Esophagus (tissue), 2 donors: ENCODE data around the gene CHMP6. TPM values are rescaled to one million over a fixed set of nuclear protein-coding genes. Genes with fewer than 3 reads are reported as not detected.

Source experiments
- H3K27ac ChIP-seq, 2 donors: one replicate each; pipeline ENCODE4 v1.5.1; 2013; ENCODE audit warnings: low read depth in 2 of 2, mild to moderate bottlenecking in 2 of 2, inconsistent platforms in 1 of 2, low read length in 1 of 2, moderate library complexity in 1 of 2
- H3K27me3 ChIP-seq, 2 donors: one replicate each; pipeline ENCODE4 v1.6.1; 2013; ENCODE audit warnings: low read length in 2 of 2, control low read depth in 1 of 2, mild to moderate bottlenecking in 1 of 2; ENCODE audit not compliant: insufficient read depth in 2 of 2, control insufficient read depth in 1 of 2
- H3K36me3 ChIP-seq, 2 donors: one replicate each; pipeline ENCODE4 v1.6.1; 2013; ENCODE audit warnings: low read length in 1 of 2; ENCODE audit not compliant: control insufficient read depth in 2 of 2, insufficient read depth in 2 of 2
- H3K4me1 ChIP-seq, 2 donors: one replicate each; pipeline ENCODE4 v1.6.1; 2013; ENCODE audit warnings: low read length in 1 of 2; ENCODE audit not compliant: control insufficient read depth in 2 of 2, insufficient read depth in 2 of 2
- H3K4me3 ChIP-seq, 2 donors: one replicate each; pipeline ENCODE4 v1.5.1; 2013; ENCODE audit warnings: low read length in 2 of 2, mild to moderate bottlenecking in 2 of 2, low read depth in 1 of 2, moderate library complexity in 1 of 2
- H3K9me3 ChIP-seq, 2 donors: one replicate each; pipeline ENCODE4 v1.6.1; 2013; ENCODE audit warnings: mild to moderate bottlenecking in 2 of 2, low read depth in 1 of 2, low read length in 1 of 2, moderate library complexity in 1 of 2; ENCODE audit not compliant: control insufficient read depth in 2 of 2, insufficient read depth in 1 of 2
- WGBS, 2 donors: extraction: QIAGEN DNeasy Blood & Tissue Kit; methylation state at CpG; one replicate each; pipeline ENCODE4 v1.1.7; 2013; 5-methylcytosine and 5-hydroxymethylcytosine counted together
- polyA plus RNA-seq, 2 donors: library from polyadenylated mRNA; stranded (reverse); fragments of 200-250 nt; gene quantifications; one replicate each; pipeline ENCODE4 v1.2.3, GENCODE V29; 2013
- donor health status: healthy with polysubstance abuse.
- donor health status: Bipolar disorder and iron deficiency.

The CHMP6 gene
- polyA plus RNA-seq, 2 donors = 21.5 to 26.7 TPM

DNA sequence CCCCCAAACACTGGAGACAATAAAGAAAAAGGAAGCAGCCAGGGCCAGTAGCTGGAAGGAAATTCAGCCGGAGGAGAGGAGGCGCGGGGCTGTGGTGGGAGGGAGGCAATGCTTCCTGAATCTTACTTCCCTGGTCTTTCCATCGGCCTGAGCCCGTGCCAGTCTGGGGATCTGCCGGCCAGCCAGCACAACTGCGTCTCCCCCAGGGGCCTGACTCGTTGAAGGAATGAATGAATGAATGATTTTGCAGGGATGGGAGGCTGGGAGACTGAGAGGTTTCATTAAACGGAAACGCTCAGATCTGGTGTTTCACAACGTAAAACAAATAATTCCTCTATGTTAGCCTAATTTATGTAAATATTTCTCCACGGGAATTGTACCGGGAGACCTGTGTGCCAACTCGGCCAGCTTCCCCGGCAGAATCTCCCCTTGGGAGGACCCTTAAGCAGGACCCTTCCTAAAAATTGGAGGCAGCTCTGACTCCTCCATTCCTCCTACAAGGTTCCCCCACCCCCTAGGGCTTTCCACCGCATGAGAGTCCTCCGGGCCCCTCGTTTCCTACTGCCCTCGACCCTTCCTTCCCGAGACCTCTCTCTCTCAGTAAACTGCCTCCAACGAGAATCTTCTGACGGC is 42.0 kb downstream of the CHMP6 start:
- 20 to 23% methylated on average over 22 of the region's 22 CpGs for WGBS, 2 donors
- peaks cover 2 to 11% of the 10 kb centered on the region in 2 donors for H3K4me1 ChIP-seq
- H3K9me3 ChIP-seq = no peaks in the 10 kb centered on the region

GRCh38 chr17:81034168-81034777 is 42.6 kb downstream of the CHMP6 start:
- peak overlapping the region; percentile 47 to 91 for H3K4me3 ChIP-seq
- 1 to 2% methylated on average over 37 to 49 of the region's 49 CpGs for WGBS, 2 donors
- H3K36me3 ChIP-seq = peaks cover 0 to 18% of the 10 kb centered on the region in 2 donors
- H3K27me3 ChIP-seq = no peaks in the 10 kb centered on the region
- H3K4me1 ChIP-seq = peaks cover 2 to 17% of the 10 kb centered on the region in 2 donors
- H3K27ac ChIP-seq = no peak overlapping the region
- H3K9me3 ChIP-seq = no peaks in the 10 kb centered on the region

More for the DNA sequence above, 42.0 kb downstream of the CHMP6 start:
- peaks cover 0 to 12% of the 10 kb centered on the region in 2 donors for H3K36me3 ChIP-seq
- peaks cover 0 to 1% of the 10 kb centered on the region in 2 donors for H3K27me3 ChIP-seq
- peak overlapping the region; percentile 47 to 91 for H3K4me3 ChIP-seq
- no peak overlapping the region for H3K27ac ChIP-seq

DNA sequence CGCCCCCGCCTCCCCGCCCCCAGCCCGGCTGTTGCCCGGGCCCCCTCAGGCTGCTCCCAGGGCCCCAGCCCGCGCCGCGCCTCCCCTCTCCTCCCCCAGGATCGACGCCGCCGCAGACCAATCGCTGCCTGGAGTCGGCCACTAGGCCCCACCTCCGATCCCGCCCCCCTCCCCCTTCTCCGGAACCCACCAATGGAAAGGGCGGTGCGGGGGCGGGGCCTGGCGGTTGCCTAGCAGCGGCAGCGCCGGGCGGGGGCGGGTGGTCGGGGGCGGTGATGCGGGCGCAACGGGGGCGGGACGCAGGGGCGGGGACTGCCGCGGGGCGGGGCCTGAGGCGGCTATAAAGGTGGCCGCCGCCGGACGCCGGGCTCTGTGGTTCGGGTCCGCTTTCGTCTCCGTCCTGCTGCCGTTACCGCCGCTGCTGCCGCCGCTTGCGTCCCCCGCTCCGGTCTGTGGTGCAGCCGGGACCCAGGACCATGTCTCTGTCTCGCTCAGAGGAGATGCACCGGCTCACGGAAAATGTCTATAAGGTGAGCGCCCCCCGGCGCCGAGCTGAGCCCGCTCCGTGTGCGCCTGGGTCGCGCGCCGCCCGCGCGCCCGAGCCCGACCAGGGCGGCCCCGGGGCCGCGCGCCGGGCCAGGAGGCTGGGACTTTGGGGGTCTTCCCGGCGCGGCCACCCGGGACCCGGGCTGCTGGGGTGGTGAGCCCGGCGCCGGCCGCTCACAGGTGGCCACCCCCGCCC is 43.3 kb downstream of the CHMP6 start, which contains the start of gene BAIAP2:
TSS of gene BAIAP2 (plus strand) at position 373 of the 742 bp plus-strand sequence. CDS start at position 477, 104 bp downstream.
- Histone ChIP-seq H3K4me1 (peaks cover 3 to 24% of the 10 kb centered on the region in 2 donors), H3K9me3 (no peaks in the 10 kb centered on the region), H3K27me3 (no peaks in the 10 kb centered on the region), H3K36me3 (peaks cover 0 to 20% of the 10 kb centered on the region in 2 donors), H3K27ac (peak within 1 kb of the TSS; percentile 81 to 91), H3K4me3 (peak within 1 kb of the TSS; percentile 69 to 91)
- WGBS, 2 donors = 0 to 1% methylated on average over 53 to 92 of the region's 92 CpGs

GRCh38 chr17:81035521-81036196 is 44.0 kb downstream of the CHMP6 start:
- Histone ChIP-seq H3K4me3 (peak overlapping the region; percentile 69 to 91), H3K27me3 (no peaks in the 10 kb centered on the region), H3K9me3 (no peaks in the 10 kb centered on the region), H3K4me1 (peaks cover 8 to 30% of the 10 kb centered on the region in 2 donors), H3K27ac (peak overlapping the region; percentile 81 to 91), H3K36me3 (peaks cover 0 to 20% of the 10 kb centered on the region in 2 donors)
- WGBS, 2 donors = 5 to 15% methylated on average over 41 to 66 of the region's 66 CpGs

GRCh38 chr17:81036197-81036941 is 44.7 kb downstream of the CHMP6 start:
- peaks cover 11 to 33% of the 10 kb centered on the region in 2 donors for H3K4me1 ChIP-seq
- peaks cover 0 to 20% of the 10 kb centered on the region in 2 donors for H3K36me3 ChIP-seq
- peak overlapping the region; percentile 81 to 91 for H3K27ac ChIP-seq
- H3K9me3 ChIP-seq = no peaks in the 10 kb centered on the region
- peak overlapping the region; percentile 69 to 91 for H3K4me3 ChIP-seq
- WGBS, 2 donors = 39 to 55% methylated on average over 24 of the region's 24 CpGs
- no peaks in the 10 kb centered on the region for H3K27me3 ChIP-seq

DNA sequence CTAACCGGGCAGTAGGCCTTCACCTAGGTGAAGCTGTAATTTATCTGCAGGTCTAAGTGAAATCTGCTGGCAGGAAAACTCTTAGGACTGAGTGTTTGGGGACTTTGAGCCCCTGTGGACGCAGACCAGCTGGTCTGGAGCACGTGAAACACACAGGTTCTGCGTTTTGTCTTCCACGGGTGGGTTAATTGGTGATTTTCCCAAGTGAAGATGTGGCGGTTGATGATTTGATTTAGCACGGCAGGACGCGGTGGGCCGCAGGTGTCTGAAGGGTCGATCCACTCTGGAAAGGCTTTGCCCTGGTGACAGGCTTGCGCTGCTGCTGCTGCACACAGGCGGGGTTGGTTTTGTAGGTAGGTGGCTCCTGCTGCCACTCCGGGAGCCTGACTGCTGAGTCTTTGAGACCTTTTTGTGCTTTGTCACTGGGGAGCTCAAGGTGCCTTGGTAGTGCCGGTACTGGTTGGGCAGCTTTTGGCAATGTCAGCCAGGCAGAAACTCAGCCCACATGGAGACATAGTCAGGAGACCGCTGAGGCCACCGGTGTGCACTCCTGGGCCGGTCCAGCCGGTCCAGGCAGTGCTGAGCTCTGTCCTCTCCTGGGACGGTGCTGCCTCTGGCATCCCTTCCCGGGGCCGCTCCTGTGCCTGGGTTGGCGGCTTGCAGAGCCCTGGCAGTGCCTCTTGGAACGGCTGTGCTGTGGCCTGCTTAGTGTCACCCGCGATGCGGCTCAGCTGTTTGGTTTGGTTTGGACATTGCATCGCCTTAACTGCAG is 45.6 kb downstream of the CHMP6 start:
- Histone ChIP-seq H3K36me3 (peaks cover 0 to 20% of the 10 kb centered on the region in 2 donors), H3K4me1 (peaks cover 11 to 33% of the 10 kb centered on the region in 2 donors), H3K27ac (peak overlapping the region; percentile 81 to 91), H3K9me3 (no peaks in the 10 kb centered on the region), H3K27me3 (no peaks in the 10 kb centered on the region), H3K4me3 (peak overlapping the region; percentile 69 to 91)
- WGBS, 2 donors = 50 to 51% methylated on average over 27 to 28 of the region's 28 CpGs

- H3K4me1 ChIP-seq = peaks cover 11 to 34% of the 10 kb centered on the region in 2 donors
- no peaks in the 10 kb centered on the region for H3K9me3 ChIP-seq
- H3K4me3 ChIP-seq = peak overlapping the region; percentile 40 to 91
- 60 to 62% methylated on average over 29 to 30 of the region's 30 CpGs for WGBS, 2 donors
- H3K27me3 ChIP-seq = no peaks in the 10 kb centered on the region
- peaks cover 0 to 17% of the 10 kb centered on the region in 2 donors for H3K36me3 ChIP-seq
- H3K27ac ChIP-seq = peak overlapping the region; percentile 76 to 91
These were observed 46.4 kb downstream of the CHMP6 start for GRCh38 chr17:81037798-81038733.
